HG03103 (cell line): ENCODE data around the gene CYTH1.

Experiments
- ATAC-seq: cut with Tn5 transposase; IDR thresholded peaks from one replicate; pipeline ENCODE4 v1.9.1; 2021; ENCODE audit warnings: low read depth; ENCODE audit not compliant: unreplicated experiment

Gene CYTH1

DNA sequence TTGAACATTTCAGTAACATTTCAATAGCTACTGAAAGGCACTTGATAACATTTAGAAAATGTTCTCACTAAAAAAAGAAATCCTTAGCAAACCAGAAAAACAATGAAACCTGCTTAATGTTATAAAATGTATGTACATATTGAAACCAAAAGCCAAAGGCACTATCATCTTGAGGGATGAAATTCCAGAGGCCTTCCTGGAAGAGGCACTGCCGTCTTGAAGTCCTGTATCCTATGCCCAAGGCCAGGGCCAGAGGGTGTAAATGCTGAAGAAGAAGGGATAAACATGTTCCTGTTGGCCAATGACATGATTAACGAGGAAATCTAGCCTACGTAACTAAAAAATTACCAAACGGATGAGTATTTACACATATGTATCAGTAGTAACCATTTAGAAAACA is 147.9 kb downstream of the CYTH1 start:
- no peak for ATAC-seq

- no peak for ATAC-seq
These were observed 152.6 kb downstream of the CYTH1 start for GRCh38 chr17:78629436-78629995.

GRCh38 chr17:78628547-78629435 is 153.3 kb downstream of the CYTH1 start:
- ATAC-seq: no peak

GRCh38 chr17:78624324-78625151 is 157.5 kb downstream of the CYTH1 start:
- ATAC-seq: no peak
